Testis (tissue), 2 donors: ENCODE data around the gene CASP3.

Experiments used
- POLR2A ChIP-seq: fragments of 450-650 bp; IDR thresholded peaks from one replicate; pipeline ENCODE4 v1.6.1; 2017; ENCODE audit warnings: antibody characterized with exemption, mild to moderate bottlenecking, moderate library complexity
- TF ChIP-seq, protein P1 (sequence below), 3 experiments: fragments of 450-650 bp in 2 of 3; fragments of 200-600 bp in 1 of 3; sonication (generic) in 1 of 3; IDR thresholded peaks; one replicate each; pipeline ENCODE4 v1.5.1; 2016 to 2019; ENCODE audit warnings: antibody characterized with exemption in 3 of 3, mild to moderate bottlenecking in 2 of 3, moderate library complexity in 1 of 3

DNA sequence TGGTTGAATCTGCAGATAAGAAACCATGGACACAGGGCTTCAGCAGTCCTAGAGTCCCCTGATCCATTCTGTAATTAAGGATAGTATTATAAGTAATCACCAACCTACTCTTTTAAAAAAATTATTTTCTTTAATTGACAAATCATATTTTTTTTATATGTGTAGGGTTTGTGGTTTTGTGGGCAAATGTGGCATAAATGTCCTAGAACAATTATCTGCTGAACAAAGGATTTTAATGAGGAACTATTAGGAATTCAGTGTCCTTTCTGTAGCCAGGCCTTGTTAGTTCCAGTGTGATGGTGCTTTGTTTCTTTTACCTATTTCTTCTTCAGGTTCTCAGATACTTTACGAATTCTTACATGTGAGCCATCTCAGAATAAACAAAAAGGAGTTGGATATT is 32.7 kb upstream of the CASP3 start:
- TF ChIP-seq POLR2A = no peak
- TF ChIP-seq, protein P1, sequence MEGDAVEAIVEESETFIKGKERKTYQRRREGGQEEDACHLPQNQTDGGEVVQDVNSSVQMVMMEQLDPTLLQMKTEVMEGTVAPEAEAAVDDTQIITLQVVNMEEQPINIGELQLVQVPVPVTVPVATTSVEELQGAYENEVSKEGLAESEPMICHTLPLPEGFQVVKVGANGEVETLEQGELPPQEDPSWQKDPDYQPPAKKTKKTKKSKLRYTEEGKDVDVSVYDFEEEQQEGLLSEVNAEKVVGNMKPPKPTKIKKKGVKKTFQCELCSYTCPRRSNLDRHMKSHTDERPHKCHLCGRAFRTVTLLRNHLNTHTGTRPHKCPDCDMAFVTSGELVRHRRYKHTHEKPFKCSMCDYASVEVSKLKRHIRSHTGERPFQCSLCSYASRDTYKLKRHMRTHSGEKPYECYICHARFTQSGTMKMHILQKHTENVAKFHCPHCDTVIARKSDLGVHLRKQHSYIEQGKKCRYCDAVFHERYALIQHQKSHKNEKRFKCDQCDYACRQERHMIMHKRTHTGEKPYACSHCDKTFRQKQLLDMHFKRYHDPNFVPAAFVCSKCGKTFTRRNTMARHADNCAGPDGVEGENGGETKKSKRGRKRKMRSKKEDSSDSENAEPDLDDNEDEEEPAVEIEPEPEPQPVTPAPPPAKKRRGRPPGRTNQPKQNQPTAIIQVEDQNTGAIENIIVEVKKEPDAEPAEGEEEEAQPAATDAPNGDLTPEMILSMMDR (IDR thresholded peaks at IDR 0.05) = no peak
